OCI-LY3 (cell line): ENCODE measurements around the gene NBL1.

ENCODE experiments used
- CTCF ChIP-seq: fragments of 200-600, 300-600 bp; sonication (generic); IDR thresholded peaks from 2 replicates; pipeline ENCODE4 v1.5.1; 2014; ENCODE audit warnings: antibody characterized with exemption, low read length, low read depth
- EZH2phosphoT487 ChIP-seq: fragments of 200-600 bp; shearing (Covaris generic); IDR thresholded peaks from 2 replicates; pipeline ENCODE4 v1.6.1; 2018; ENCODE audit warnings: antibody characterized with exemption, mixed run types, low read depth

GRCh38 chr1:19643121-19643520 is 990 bp upstream of the NBL1 start:
- TF ChIP-seq CTCF: no peak
- no peak for TF ChIP-seq EZH2phosphoT487
